GM19240 (cell line): Measurements from ENCODE around the gene TOMM20.

Source experiments
- DNase-seq: peaks from one replicate; pipeline ENCODE4 v3.0.0; 2011; ENCODE audit warnings: low spot score; ENCODE audit not compliant: insufficient read length

The TOMM20 gene

GRCh38 chr1:235067396-235068157, 61.1 kb downstream of the TOMM20 start:
- DNase-seq, result no peak

GRCh38 chr1:235063068-235063765, 65.4 kb downstream of the TOMM20 start:
- no peak for DNase-seq

GRCh38 chr1:235060607-235061470, 67.8 kb downstream of the TOMM20 start:
- no peak for DNase-seq
